Gastrocnemius medialis (tissue), 4 donors: ENCODE measurements around the gene DNA2. TPM values are rescaled to one million over a fixed set of nuclear protein-coding genes. Genes with fewer than 3 reads are reported as not detected.

ENCODE experiments used
- ATAC-seq, 2 donors: fragments of 150-250 bp; one replicate each; pipeline ENCODE4 v1.9.1; 2016
- DNase-seq, 2 donors: peaks; one replicate each; pipeline ENCODE4 v3.0.0-alpha.2; 2019
- H3K27ac ChIP-seq, 4 donors: fragments of 200-600 bp; sonication (generic); 1 replicate in 1 of 4; 2 replicates in 3 of 4; pipeline ENCODE4 v1.5.1; 2016 to 2018; ENCODE audit warnings: mild to moderate bottlenecking in 2 of 4, moderate library complexity in 1 of 4
- H3K27me3 ChIP-seq, 3 donors: fragments of 200-600 bp; sonication (generic) in 2 of 3; 1 replicate in 1 of 3; 2 replicates in 2 of 3; pipeline versions ENCODE4 v1.5.1 to v1.6.0; 2016 to 2019; ENCODE audit warnings: mild to moderate bottlenecking in 1 of 3, moderate library complexity in 1 of 3
- H3K36me3 ChIP-seq, 2 donors: fragments of 200-600 bp; sonication (generic) in 1 of 2; one replicate each; pipeline ENCODE4 v1.5.1; 2017 to 2018
- H3K4me1 ChIP-seq, 2 donors: fragments of 200-600 bp; sonication (generic) in 1 of 2; one replicate each; pipeline ENCODE4 v1.5.1; 2016 to 2017; ENCODE audit warnings: mild to moderate bottlenecking in 2 of 2
- H3K4me3 ChIP-seq, 4 donors: fragments of 200-600 bp; sonication (generic) in 3 of 4; 1 replicate in 1 of 4; 2 replicates in 3 of 4; pipeline ENCODE4 v1.5.1; 2016 to 2019; ENCODE audit warnings: mild to moderate bottlenecking in 2 of 4
- H3K9me3 ChIP-seq, 3 donors: fragments of 200-600 bp; sonication (generic) in 2 of 3; 1 replicate in 1 of 3; 2 replicates in 2 of 3; pipeline ENCODE4 v1.5.1; 2016 to 2019
- POLR2A ChIP-seq, 2 donors: fragments of 450-650 bp; IDR thresholded peaks; one replicate each; pipeline ENCODE4 v1.6.1; 2017; ENCODE audit warnings: antibody characterized with exemption in 2 of 2, mild to moderate bottlenecking in 2 of 2, moderate library complexity in 2 of 2
- in situ Hi-C, 4 donors: fragments of 200-750 bp; cut with MboI; loops; one replicate each; pipeline versions ENCODE4 v1.15.0 to v1.8.0; 2017; ENCODE audit warnings: low sequenced_read_pairs in 4 of 4
- intact Hi-C: fragments of 100-400 bp; cut with DNase I; formaldehyde crosslinking; loops from one replicate; pipeline ENCODE4 v1.15.1; 2023; ENCODE audit warnings: low total_unique reads
- total RNA-seq, 4 donors: library from RNA; depleted of rRNA; stranded (reverse); fragments of >200 nt; gene quantifications; one replicate each; pipeline versions ENCODE4 v1.1.0 to v1.2.3, GENCODE V29; 2016
- TF ChIP-seq, protein P1 (sequence below), 5 experiments: fragments of 450-650 bp in 3 of 5; fragments of 200-600 bp in 2 of 5; sonication (generic) in 2 of 5; IDR thresholded peaks in 4 of 5; conservative IDR thresholded peaks in 1 of 5; 1 replicate in 4 of 5; 2 replicates in 1 of 5; pipeline ENCODE4 v1.5.1; 2016 to 2019; ENCODE audit warnings: antibody characterized with exemption in 5 of 5, mild to moderate bottlenecking in 3 of 5, moderate library complexity in 3 of 5

DNA2 gene
- total RNA-seq, 4 donors from 2014 or later = 1.0 to 2.3 (median 1.9) TPM

DNA sequence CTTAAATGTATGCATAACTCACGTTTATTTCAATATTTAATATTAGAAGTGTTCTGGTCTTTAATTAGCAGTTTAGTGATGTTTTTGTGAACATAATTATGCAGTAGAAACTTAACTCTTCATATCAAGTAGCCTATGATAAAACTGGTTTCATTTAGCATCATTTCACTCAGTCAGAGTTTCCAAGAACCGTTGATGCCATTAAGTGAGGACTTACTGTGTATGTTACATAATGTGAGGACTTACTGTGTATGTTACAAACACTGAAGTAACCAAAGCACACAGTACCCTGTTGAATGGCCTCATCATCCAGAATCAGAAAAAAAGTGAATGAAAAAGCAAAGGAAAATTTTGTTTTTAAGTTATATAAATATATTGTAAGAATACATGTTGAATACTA, 106.2 kb downstream of the DNA2 start:
- DNase-seq (no peak), ATAC-seq (no peak)
- H3K4me1 ChIP-seq = no peaks in the 10 kb centered on the region
- TF ChIP-seq, protein P1, sequence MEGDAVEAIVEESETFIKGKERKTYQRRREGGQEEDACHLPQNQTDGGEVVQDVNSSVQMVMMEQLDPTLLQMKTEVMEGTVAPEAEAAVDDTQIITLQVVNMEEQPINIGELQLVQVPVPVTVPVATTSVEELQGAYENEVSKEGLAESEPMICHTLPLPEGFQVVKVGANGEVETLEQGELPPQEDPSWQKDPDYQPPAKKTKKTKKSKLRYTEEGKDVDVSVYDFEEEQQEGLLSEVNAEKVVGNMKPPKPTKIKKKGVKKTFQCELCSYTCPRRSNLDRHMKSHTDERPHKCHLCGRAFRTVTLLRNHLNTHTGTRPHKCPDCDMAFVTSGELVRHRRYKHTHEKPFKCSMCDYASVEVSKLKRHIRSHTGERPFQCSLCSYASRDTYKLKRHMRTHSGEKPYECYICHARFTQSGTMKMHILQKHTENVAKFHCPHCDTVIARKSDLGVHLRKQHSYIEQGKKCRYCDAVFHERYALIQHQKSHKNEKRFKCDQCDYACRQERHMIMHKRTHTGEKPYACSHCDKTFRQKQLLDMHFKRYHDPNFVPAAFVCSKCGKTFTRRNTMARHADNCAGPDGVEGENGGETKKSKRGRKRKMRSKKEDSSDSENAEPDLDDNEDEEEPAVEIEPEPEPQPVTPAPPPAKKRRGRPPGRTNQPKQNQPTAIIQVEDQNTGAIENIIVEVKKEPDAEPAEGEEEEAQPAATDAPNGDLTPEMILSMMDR (IDR thresholded peaks at IDR 0.05 in 4 of 5, conservative IDR thresholded peaks at IDR 0.05 in 1 of 5) = no peak
- no peak for TF ChIP-seq POLR2A (IDR thresholded peaks at IDR 0.05)
- peaks cover 0 to 46% of the 10 kb centered on the region in 2 donors for H3K36me3 ChIP-seq
- intact Hi-C loops (no loop called here), in situ Hi-C loops (no loop called here)
- no peaks in the 10 kb centered on the region for H3K27me3 ChIP-seq
- no peaks in the 10 kb centered on the region for H3K9me3 ChIP-seq
- H3K4me3 ChIP-seq = no peak overlapping the region
- no peak overlapping the region for H3K27ac ChIP-seq

DNA sequence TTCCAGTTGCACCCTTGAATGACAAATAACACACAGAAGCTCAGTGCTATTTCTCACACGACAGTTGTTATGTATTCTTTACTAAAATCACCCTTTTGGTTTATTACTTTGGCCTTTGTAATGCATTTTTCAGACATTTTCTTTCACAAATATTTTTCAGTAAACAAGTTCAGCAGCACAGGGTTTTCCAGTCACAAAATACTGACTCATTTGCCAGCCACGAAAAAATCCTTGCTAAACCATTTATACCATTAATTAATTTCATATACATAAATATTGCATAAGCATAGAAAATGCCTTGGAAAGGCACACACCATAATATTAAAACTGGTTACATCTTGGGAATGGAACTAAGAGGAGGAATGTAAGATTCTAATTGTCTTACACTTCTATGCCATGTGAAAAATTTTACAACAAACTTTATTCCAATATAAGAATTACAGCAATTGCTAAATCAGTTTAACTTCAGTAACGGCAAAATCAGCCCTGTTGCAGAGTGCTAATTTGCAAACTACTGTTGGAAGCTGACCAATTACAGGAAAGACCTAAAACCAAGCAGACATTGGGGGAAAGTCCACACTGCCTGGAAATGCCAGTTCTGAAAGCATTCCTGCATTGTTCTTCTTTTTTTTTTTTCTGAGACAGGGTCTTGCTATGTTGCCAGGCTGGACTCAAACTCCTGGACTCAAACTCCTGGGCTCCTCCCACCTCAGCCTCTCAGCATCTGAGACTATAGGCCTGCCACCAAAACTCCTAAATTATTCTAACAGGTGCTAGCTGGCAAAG, 107.5 kb downstream of the DNA2 start:
- Histone ChIP-seq H3K4me3 (no peak overlapping the region), H3K27ac (no peak overlapping the region), H3K27me3 (no peaks in the 10 kb centered on the region), H3K9me3 (no peaks in the 10 kb centered on the region), H3K4me1 (no peaks in the 10 kb centered on the region), H3K36me3 (peaks cover 0 to 36% of the 10 kb centered on the region in 2 donors)
- ATAC-seq (no peak), DNase-seq (no peak)
- intact Hi-C loops = no loop called here
- TF ChIP-seq POLR2A (IDR thresholded peaks at IDR 0.05) = no peak
- TF ChIP-seq, protein P1 (IDR thresholded peaks at IDR 0.05 in 4 of 5, conservative IDR thresholded peaks at IDR 0.05 in 1 of 5) = no peak
- in situ Hi-C loops = no loop called here

Other genes starting within 250 kb of the DNA2 start
- gene ATOH7, start 239.9 kb downstream of the DNA2 start, total RNA-seq = not detected
- gene HNRNPH3, start 139.9 kb downstream of the DNA2 start, total RNA-seq = 10 to 100 TPM; 19.7 to 51.6 (median 25.8) TPM
- 1 to 10 TPM; 1.9 to 4.8 (median 3.0) TPM for gene PBLD, start 139.0 kb downstream of the DNA2 start, total RNA-seq
- 10 to 100 TPM in 3 of 4 donors, 1 to 10 TPM in 1; 8.9 to 15.7 (median 11.7) TPM for gene RUFY2, start 64.7 kb downstream of the DNA2 start, total RNA-seq
- gene SLC25A16, start 55.5 kb upstream of the DNA2 start, total RNA-seq = 10 to 100 TPM in 2 of 4 donors, 1 to 10 TPM in 2; 5.1 to 40.7 (median 9.4) TPM
- 1 to 10 TPM in 3 of 4 donors, under 1 TPM in 1; 1.00 to 2.0 (median 1.4) TPM for gene TET1, start 88.4 kb upstream of the DNA2 start, total RNA-seq
- 10 to 100 TPM; 17.8 to 71.3 (median 37.7) TPM for gene CCAR1, start 249.3 kb upstream of the DNA2 start, total RNA-seq